Ovary (tissue), 9 donors: Measurements from ENCODE around the gene SPAAR. TPM values are rescaled to one million over a fixed set of nuclear protein-coding genes. Genes with fewer than 3 reads are reported as not detected.

Experiments used
- DNase-seq, 5 donors: peaks; one replicate each; pipeline ENCODE4 v3.0.0-alpha.2; 2019 to 2020
- H3K27ac ChIP-seq, 2 donors: fragments of 200-600 bp; one replicate each; pipeline versions ENCODE4 v1.5.1 to v1.8.0; 2019 to 2022
- H3K27me3 ChIP-seq: fragments of 200-600 bp; one replicate; pipeline ENCODE4 v1.8.0; 2022
- H3K36me3 ChIP-seq: fragments of 200-600 bp; sonication (generic); one replicate; pipeline ENCODE4 v1.5.1; 2019
- H3K4me1 ChIP-seq: one replicate; pipeline ENCODE4 v1.8.1; 2013; ENCODE audit warnings: mild to moderate bottlenecking, moderate library complexity; ENCODE audit not compliant: insufficient read depth
- H3K4me3 ChIP-seq: fragments of 200-600 bp; sonication (generic); one replicate; pipeline ENCODE4 v1.5.1; 2017
- H3K9me3 ChIP-seq, 2 donors: fragments of 200-600 bp in 1 of 2; sonication (generic) in 1 of 2; one replicate each; pipeline versions ENCODE4 v1.5.1 to v1.8.1; 2013 to 2019; ENCODE audit warnings: mild to moderate bottlenecking in 1 of 2, moderate library complexity in 1 of 2
- CTCF ChIP-seq, 3 donors: fragments of 450-650 bp in 2 of 3; fragments of 200-600 bp in 1 of 3; IDR thresholded peaks; one replicate each; pipeline versions ENCODE4 v1.5.1 to v1.8.0; 2016 to 2022; ENCODE audit warnings: antibody characterized with exemption in 3 of 3, mild to moderate bottlenecking in 1 of 3
- EP300 ChIP-seq: sonication (generic); formaldehyde crosslinking; IDR thresholded peaks from one replicate; pipeline ENCODE4 v1.6.1; 2017; ENCODE audit warnings: antibody characterized with exemption
- POLR2A ChIP-seq: fragments of 450-650 bp; IDR thresholded peaks from one replicate; pipeline ENCODE4 v1.6.1; 2017; ENCODE audit warnings: antibody characterized with exemption, mild to moderate bottlenecking, moderate library complexity
- WGBS, 3 donors: extraction: QIAGEN DNeasy Blood & Tissue Kit in 1 of 3; methylation state at CpG; one replicate each; pipeline versions ENCODE4 v1.1.5 to v1.1.7; 2013 to 2017; 5-methylcytosine and 5-hydroxymethylcytosine counted together
- intact Hi-C, 4 donors: fragments of 100-400 bp; cut with DNase I; formaldehyde crosslinking; loops; one replicate each; pipeline versions ENCODE4 v1.11.0 to v1.15.1; 2022 to 2023
- polyA plus RNA-seq, 2 donors: library from polyadenylated mRNA; stranded (reverse); fragments of 200-250 nt in 1 of 2; fragments of 350-450 nt in 1 of 2; fragmentation: Illumina TruSeq in 1 of 2; extraction: RNeasy Lipid Tissue Mini Kit (QIAGEN cat#74804) in 1 of 2; gene quantifications; one replicate each; pipeline ENCODE4 v1.2.3, GENCODE V29; 2013 to 2014
- total RNA-seq, 7 donors: library from RNA; depleted of rRNA in 2 of 7; stranded (reverse); fragments of >200 nt in 2 of 7; fragmentation: NEBNext Ultra II Directional in 3 of 7; extraction: Animal tissue kit (Norgen Biotek cat#: 25700) in 3 of 7; gene quantifications; one replicate each; pipeline versions ENCODE4 v1.1.0 to v1.2.4, GENCODE V29; 2016 to 2023
- donor health status: DM: no; HTN: no; CAD: no; lungs with moderate emphysema.
- donor health status: DM: no; HTN: no; CAD: no.
- donor health status: Bipolar disorder and iron deficiency.
- donor health status: DM: yes; HTN: yes; CAD: no.
- donor health status: DM: no; HTN: no; CAD: no.
- donor health status: DM: yes; HTN: yes; CAD: no.

The SPAAR gene
- total and polyA plus RNA-seq, 9 donors = 0.33 to 5.4 (median 2.0) TPM

- TF ChIP-seq EP300 = no peak
- TF ChIP-seq POLR2A = no peak
- TF ChIP-seq CTCF (IDR thresholded peaks at IDR 0.05) = no peak
- no peaks in the 10 kb centered on the region for H3K9me3 ChIP-seq
- H3K36me3 ChIP-seq = no peaks in the 10 kb centered on the region
- no peak overlapping the region for H3K4me3 ChIP-seq
- no peak for DNase-seq
- no peak overlapping the region for H3K27ac ChIP-seq
- intact Hi-C loops = loop anchor here in 1 of 4 donors (10.0 kb wide), 1 partner anchor 79 kb away; no protein-coding TSS in a partner anchor
- no peaks in the 10 kb centered on the region for H3K27me3 ChIP-seq
- H3K4me1 ChIP-seq = no peaks in the 10 kb centered on the region
- WGBS, 3 donors = 68 to 76% (median 72%) methylated on average over 8 of the region's 8 CpGs
These were observed 45.7 kb upstream of the SPAAR start for GRCh38 chr9:35863583-35863982.

GRCh38 chr9:35864695-35865255 is 44.5 kb upstream of the SPAAR start:
- Histone ChIP-seq H3K27me3 (no peaks in the 10 kb centered on the region), H3K36me3 (no peaks in the 10 kb centered on the region), H3K4me1 (no peaks in the 10 kb centered on the region), H3K9me3 (no peaks in the 10 kb centered on the region), H3K27ac (no peak overlapping the region), H3K4me3 (no peak overlapping the region)
- WGBS, 3 donors = 73 to 76% (median 75%) methylated on average over 8 of the region's 8 CpGs
- intact Hi-C loops = loop anchor here in 1 of 4 donors (10.0 kb wide), 1 partner anchor 80 kb away; no protein-coding TSS in a partner anchor
- DNase-seq = no peak
- TF ChIP-seq EP300 (no peak), POLR2A (no peak), CTCF (IDR thresholded peaks at IDR 0.05) (no peak)

GRCh38 chr9:35867538-35867937 is 41.8 kb upstream of the SPAAR start:
- H3K4me1 ChIP-seq = no peaks in the 10 kb centered on the region
- no peaks in the 10 kb centered on the region for H3K27me3 ChIP-seq
- DNase-seq = no peak
- 87 to 91% (median 90%) methylated on average over 4 of the region's 4 CpGs for WGBS, 3 donors
- TF ChIP-seq EP300 = no peak
- no peak for TF ChIP-seq POLR2A
- TF ChIP-seq CTCF (IDR thresholded peaks at IDR 0.05) = no peak
- H3K4me3 ChIP-seq = no peak overlapping the region
- H3K9me3 ChIP-seq = no peaks in the 10 kb centered on the region
- intact Hi-C loops = loop anchor here in 1 of 4 donors (10.0 kb wide), 1 partner anchor 83 kb away; no protein-coding TSS in a partner anchor
- H3K27ac ChIP-seq = no peak overlapping the region
- no peaks in the 10 kb centered on the region for H3K36me3 ChIP-seq

GRCh38 chr9:35868933-35869332 is 40.4 kb upstream of the SPAAR start:
- no peaks in the 10 kb centered on the region for H3K4me1 ChIP-seq
- TF ChIP-seq EP300 = no peak
- no peak for TF ChIP-seq CTCF (IDR thresholded peaks at IDR 0.05)
- no peak for TF ChIP-seq POLR2A
- intact Hi-C loops = loop anchor here in 1 of 4 donors (10.0 kb wide), 1 partner anchor 84 kb away; no protein-coding TSS in a partner anchor
- no peak overlapping the region for H3K4me3 ChIP-seq
- WGBS, 3 donors = 59 to 74% (median 60%) methylated on average over 2 of the region's 2 CpGs
- no peaks in the 10 kb centered on the region for H3K36me3 ChIP-seq
- H3K9me3 ChIP-seq = no peaks in the 10 kb centered on the region
- DNase-seq = no peak
- no peak overlapping the region for H3K27ac ChIP-seq
- H3K27me3 ChIP-seq = no peaks in the 10 kb centered on the region
